BLaER1 (cell line): Measurements from ENCODE around the gene WNT6.

Experiments
- H3K27ac ChIP-seq: shearing (Covaris generic); formaldehyde crosslinking; 2 replicates; pipeline ENCODE4 v1.8.1; 2022
- H3K27me3 ChIP-seq: shearing (Covaris generic); formaldehyde crosslinking; 2 replicates; pipeline ENCODE4 v1.8.1; 2022
- H3K36me3 ChIP-seq: shearing (Covaris generic); formaldehyde crosslinking; 2 replicates; pipeline ENCODE4 v1.8.1; 2022
- H3K4me1 ChIP-seq: shearing (Covaris generic); formaldehyde crosslinking; 2 replicates; pipeline ENCODE4 v1.8.1; 2022
- H3K4me2 ChIP-seq: shearing (Covaris generic); formaldehyde crosslinking; 2 replicates; pipeline ENCODE4 v1.8.1; 2022
- H3K4me3 ChIP-seq: shearing (Covaris generic); formaldehyde crosslinking; 2 replicates; pipeline ENCODE4 v1.8.1; 2022
- H3K9ac ChIP-seq: shearing (Covaris generic); formaldehyde crosslinking; 2 replicates; pipeline ENCODE4 v1.8.1; 2022
- H3K9me3 ChIP-seq: shearing (Covaris generic); formaldehyde crosslinking; 2 replicates; pipeline ENCODE4 v1.8.1; 2022
- H4K20me1 ChIP-seq: shearing (Covaris generic); formaldehyde crosslinking; 2 replicates; pipeline ENCODE4 v1.8.1; 2022
- Cebpa-rat ChIP-seq: shearing (Covaris generic); IDR thresholded peaks from 2 replicates; pipeline ENCODE4 v1.8.1; 2022

WNT6 gene

DNA sequence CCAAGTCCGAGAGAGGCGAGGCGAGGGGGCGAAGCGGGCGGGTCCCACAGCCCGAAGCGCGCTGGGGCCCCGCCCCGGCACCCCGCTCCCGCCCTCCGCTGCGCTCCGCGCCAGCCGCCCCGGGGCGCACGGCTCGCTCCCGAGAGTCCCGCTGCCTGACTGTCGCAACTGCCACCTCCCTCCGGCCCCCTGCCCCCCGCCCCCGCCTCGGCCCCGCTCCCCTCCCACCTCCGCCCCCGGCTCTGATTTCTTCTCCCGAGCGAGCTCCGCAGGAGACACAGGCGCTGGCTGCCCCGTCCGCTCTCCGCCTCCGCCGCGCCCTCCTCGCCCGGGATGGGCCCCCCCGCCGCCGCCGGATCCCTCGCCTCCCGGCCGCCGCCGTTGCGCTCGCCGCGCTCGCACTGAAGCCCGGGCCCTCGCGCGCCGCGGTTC lies at the start of gene WNT6:
TSS of gene WNT6 (plus strand) at position 250 of the 432 bp plus-strand sequence. CDS start 233 bp downstream, outside the sequence.
- Histone ChIP-seq H3K4me2 (peak within 1 kb of the TSS; percentile 67), H3K4me1 (peaks cover 15% of the 10 kb centered on the region; the same call in 1 of the 2 replicates), H3K9ac (no peak within 1 kb of the TSS), H4K20me1 (peaks cover 70% of the 10 kb centered on the region), H3K4me3 (peak within 1 kb of the TSS; percentile 58), H3K9me3 (no peaks in the 10 kb centered on the region), H3K27me3 (peaks cover 99% of the 10 kb centered on the region), H3K36me3 (no peaks in the 10 kb centered on the region), H3K27ac (no peak within 1 kb of the TSS)
- TF ChIP-seq Cebpa-rat, result no peak

GRCh38 chr2:218810256-218810655 lies 49.3 kb upstream of the WNT6 start:
- Histone ChIP-seq H3K27ac (no peak overlapping the region), H3K36me3 (no peaks in the 10 kb centered on the region), H3K4me1 (peaks cover 13% of the 10 kb centered on the region), H3K27me3 (peaks cover 5% of the 10 kb centered on the region), H3K4me2 (no peak overlapping the region), H3K9me3 (no peaks in the 10 kb centered on the region), H3K4me3 (no peak overlapping the region), H4K20me1 (no peaks in the 10 kb centered on the region; the same call in 1 of the 2 replicates), H3K9ac (no peak overlapping the region)
- TF ChIP-seq Cebpa-rat, result no peak

DNA sequence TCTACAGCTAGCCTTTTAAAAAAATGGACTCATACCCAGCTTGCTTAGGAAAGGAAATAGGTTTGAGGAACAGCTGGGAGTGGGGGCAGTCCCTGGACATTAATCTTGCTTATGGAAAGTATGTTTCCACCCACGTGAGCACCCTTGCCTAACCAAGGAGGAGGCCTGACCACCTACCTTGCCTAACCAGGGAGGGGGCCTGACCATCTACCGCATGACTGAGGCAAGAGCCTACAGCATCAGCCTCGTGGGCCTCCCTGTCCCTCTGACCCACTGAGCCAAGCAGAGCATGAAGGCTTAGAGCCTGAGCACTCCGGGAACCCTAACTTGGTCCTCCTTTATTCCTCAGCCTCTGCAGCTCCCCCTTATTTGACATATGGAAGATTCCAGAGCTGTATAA lies 48.2 kb upstream of the WNT6 start:
- H3K27ac ChIP-seq, result no peak overlapping the region
- no peak for TF ChIP-seq Cebpa-rat
- H3K9ac ChIP-seq, result no peak overlapping the region
- no peaks in the 10 kb centered on the region for H3K27me3 ChIP-seq
- peaks cover 3% of the 10 kb centered on the region for H3K4me1 ChIP-seq
- H3K36me3 ChIP-seq, result no peaks in the 10 kb centered on the region
- H4K20me1 ChIP-seq, result no peaks in the 10 kb centered on the region; the same call in 1 of the 2 replicates
- H3K9me3 ChIP-seq, result no peaks in the 10 kb centered on the region
- no peak overlapping the region for H3K4me2 ChIP-seq
- no peak overlapping the region for H3K4me3 ChIP-seq

DNA sequence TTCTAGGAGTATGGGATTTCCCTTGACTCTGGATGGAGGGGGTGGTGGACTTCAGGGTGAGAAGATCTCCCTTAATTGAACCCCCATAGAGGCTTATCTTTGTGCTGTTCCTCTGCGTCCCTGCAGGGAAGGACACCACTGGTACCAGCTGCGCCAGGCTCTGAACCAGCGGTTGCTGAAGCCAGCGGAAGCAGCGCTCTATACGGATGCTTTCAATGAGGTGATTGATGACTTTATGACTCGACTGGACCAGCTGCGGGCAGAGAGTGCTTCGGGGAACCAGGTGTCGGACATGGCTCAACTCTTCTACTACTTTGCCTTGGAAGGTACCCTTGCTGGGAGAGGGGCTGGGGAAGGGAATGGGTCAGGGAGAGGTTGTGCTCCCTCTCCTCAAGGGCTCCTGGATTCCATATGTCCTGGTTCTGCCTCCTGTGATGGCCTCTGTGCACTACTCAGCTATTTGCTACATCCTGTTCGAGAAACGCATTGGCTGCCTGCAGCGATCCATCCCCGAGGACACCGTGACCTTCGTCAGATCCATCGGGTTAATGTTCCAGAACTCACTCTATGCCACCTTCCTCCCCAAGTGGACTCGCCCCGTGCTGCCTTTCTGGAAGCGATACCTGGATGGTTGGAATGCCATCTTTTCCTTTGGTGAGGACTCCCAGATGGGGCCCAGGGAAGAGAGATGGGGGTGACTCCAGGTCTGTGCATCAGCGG lies 47.3 kb upstream of the WNT6 start:
- Histone ChIP-seq H3K27me3 (no peaks in the 10 kb centered on the region), H3K9ac (no peak overlapping the region), H4K20me1 (no peaks in the 10 kb centered on the region; the same call in 1 of the 2 replicates), H3K9me3 (no peaks in the 10 kb centered on the region), H3K4me1 (no peaks in the 10 kb centered on the region), H3K36me3 (no peaks in the 10 kb centered on the region), H3K27ac (no peak overlapping the region), H3K4me3 (no peak overlapping the region), H3K4me2 (no peak overlapping the region)
- TF ChIP-seq Cebpa-rat, result no peak

DNA sequence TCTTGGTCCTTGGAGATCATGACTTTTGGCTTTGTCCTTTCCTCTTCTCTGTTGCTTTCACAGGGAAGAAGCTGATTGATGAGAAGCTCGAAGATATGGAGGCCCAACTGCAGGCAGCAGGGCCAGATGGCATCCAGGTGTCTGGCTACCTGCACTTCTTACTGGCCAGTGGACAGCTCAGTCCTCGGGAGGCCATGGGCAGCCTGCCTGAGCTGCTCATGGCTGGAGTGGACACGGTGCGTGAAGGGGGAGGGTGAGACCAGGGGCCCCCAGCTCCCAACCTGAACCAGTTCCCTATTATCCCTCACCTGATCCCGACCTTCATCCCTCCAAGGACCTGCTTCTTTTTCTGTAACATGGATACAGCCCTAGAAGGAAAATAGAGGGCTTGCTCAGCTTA lies 46.7 kb upstream of the WNT6 start:
- H3K4me3 ChIP-seq, result no peak overlapping the region
- H3K27ac ChIP-seq, result no peak overlapping the region
- H3K4me2 ChIP-seq, result no peak overlapping the region
- no peaks in the 10 kb centered on the region for H3K27me3 ChIP-seq
- no peaks in the 10 kb centered on the region for H3K9me3 ChIP-seq
- H3K36me3 ChIP-seq, result no peaks in the 10 kb centered on the region
- TF ChIP-seq Cebpa-rat, result no peak
- H4K20me1 ChIP-seq, result no peaks in the 10 kb centered on the region; the same call in 1 of the 2 replicates
- H3K9ac ChIP-seq, result no peak overlapping the region
- no peaks in the 10 kb centered on the region for H3K4me1 ChIP-seq

DNA sequence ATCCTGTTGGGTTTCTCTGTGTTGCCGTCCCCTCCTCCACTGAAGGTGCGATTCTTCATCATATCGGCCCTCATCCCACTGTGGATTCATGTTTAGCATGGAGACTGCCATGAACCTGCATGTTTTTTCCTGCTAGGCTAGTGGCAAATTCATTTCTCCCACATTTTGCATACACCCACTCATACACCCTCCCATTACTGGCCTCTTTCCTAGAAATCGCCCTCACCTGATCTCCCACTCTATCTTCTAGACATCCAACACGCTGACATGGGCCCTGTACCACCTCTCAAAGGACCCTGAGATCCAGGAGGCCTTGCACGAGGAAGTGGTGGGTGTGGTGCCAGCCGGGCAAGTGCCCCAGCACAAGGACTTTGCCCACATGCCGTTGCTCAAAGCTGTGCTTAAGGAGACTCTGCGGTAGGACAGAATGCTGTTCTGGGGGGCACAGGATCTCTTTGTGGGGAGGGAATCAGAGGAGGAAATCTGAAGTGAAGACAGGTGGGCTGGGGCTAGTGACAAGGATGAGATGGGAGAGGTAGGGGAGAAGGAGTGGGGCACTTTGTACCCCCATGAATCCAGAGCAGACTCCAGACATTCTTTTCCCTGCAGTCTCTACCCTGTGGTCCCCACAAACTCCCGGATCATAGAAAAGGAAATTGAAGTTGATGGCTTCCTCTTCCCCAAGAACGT lies 45.7 kb upstream of the WNT6 start:
- Histone ChIP-seq H4K20me1 (no peaks in the 10 kb centered on the region; the same call in 1 of the 2 replicates), H3K9me3 (no peaks in the 10 kb centered on the region), H3K9ac (no peak overlapping the region), H3K4me2 (no peak overlapping the region), H3K4me3 (no peak overlapping the region), H3K4me1 (no peaks in the 10 kb centered on the region), H3K36me3 (no peaks in the 10 kb centered on the region), H3K27me3 (no peaks in the 10 kb centered on the region), H3K27ac (no peak overlapping the region)
- TF ChIP-seq Cebpa-rat, result no peak

DNA sequence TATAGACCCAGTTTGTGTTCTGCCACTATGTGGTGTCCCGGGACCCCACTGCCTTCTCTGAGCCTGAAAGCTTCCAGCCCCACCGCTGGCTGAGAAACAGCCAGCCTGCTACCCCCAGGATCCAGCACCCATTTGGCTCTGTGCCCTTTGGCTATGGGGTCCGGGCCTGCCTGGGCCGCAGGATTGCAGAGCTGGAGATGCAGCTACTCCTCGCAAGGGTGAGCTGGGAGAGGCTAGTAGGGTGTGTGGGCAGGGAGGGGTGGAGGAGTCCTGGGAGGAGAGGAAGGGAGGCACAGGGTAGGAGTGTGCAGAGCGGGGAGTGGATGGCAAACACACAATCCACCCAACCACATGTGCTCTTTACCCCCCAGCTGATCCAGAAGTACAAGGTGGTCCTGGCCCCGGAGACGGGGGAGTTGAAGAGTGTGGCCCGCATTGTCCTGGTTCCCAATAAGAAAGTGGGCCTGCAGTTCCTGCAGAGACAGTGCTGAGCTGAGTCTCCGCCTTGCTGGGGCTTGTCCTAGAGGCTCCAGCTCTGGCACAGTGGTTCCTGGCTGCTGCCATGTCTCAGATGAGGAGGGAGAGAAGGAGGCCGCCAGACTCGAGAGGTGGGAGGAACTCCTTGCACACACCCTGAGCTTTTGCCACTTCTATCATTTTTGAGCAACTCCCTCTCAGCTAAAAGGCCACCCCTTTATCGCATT lies 44.9 kb upstream of the WNT6 start:
- Histone ChIP-seq H3K9ac (no peak overlapping the region), H3K27ac (no peak overlapping the region), H3K4me2 (no peak overlapping the region), H3K27me3 (no peaks in the 10 kb centered on the region), H4K20me1 (no peaks in the 10 kb centered on the region; the same call in 1 of the 2 replicates), H3K36me3 (no peaks in the 10 kb centered on the region), H3K9me3 (no peaks in the 10 kb centered on the region), H3K4me1 (no peaks in the 10 kb centered on the region), H3K4me3 (no peak overlapping the region)
- no peak for TF ChIP-seq Cebpa-rat

- H3K4me1 ChIP-seq, result no peaks in the 10 kb centered on the region
- H4K20me1 ChIP-seq, result no peaks in the 10 kb centered on the region; the same call in 1 of the 2 replicates
- no peak overlapping the region for H3K4me2 ChIP-seq
- no peaks in the 10 kb centered on the region for H3K27me3 ChIP-seq
- no peak overlapping the region for H3K27ac ChIP-seq
- no peak overlapping the region for H3K4me3 ChIP-seq
- no peaks in the 10 kb centered on the region for H3K9me3 ChIP-seq
- no peak overlapping the region for H3K9ac ChIP-seq
- no peaks in the 10 kb centered on the region for H3K36me3 ChIP-seq
- TF ChIP-seq Cebpa-rat, result no peak
Measured at GRCh38 chr2:218815244-218815637, 44.4 kb upstream of the WNT6 start.

DNA sequence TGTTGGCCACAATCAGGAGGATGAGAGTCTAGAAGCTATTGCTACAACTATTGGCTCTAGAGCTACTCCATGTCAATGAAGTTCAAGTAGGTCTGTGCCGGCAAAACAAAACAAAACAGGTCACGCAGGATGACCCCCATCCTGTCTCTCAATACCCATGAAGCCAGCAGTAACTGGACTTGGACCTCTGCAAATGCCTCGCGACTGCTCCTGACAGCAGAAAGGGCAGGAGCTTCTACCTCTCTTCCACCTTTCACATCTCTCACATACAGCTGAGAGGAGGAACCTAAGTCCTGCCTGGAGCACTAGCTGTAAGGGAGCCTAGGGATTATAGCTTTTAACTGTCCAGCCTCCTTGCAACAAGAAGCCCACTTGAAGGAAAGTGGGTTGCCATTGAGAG lies 44.0 kb upstream of the WNT6 start:
- no peak for TF ChIP-seq Cebpa-rat
- Histone ChIP-seq H3K27ac (no peak overlapping the region), H3K4me1 (no peaks in the 10 kb centered on the region), H3K4me2 (no peak overlapping the region), H3K36me3 (no peaks in the 10 kb centered on the region), H3K9me3 (no peaks in the 10 kb centered on the region), H3K27me3 (no peaks in the 10 kb centered on the region), H4K20me1 (no peaks in the 10 kb centered on the region; the same call in 1 of the 2 replicates), H3K9ac (no peak overlapping the region), H3K4me3 (no peak overlapping the region)

- no peaks in the 10 kb centered on the region for H3K9me3 ChIP-seq
- TF ChIP-seq Cebpa-rat, result no peak
- no peak overlapping the region for H3K4me2 ChIP-seq
- H3K9ac ChIP-seq, result no peak overlapping the region
- no peaks in the 10 kb centered on the region for H3K27me3 ChIP-seq
- H3K4me3 ChIP-seq, result no peak overlapping the region
- no peak overlapping the region for H3K27ac ChIP-seq
- H3K36me3 ChIP-seq, result no peaks in the 10 kb centered on the region
- H4K20me1 ChIP-seq, result no peaks in the 10 kb centered on the region; the same call in 1 of the 2 replicates
- no peaks in the 10 kb centered on the region for H3K4me1 ChIP-seq
Measured at GRCh38 chr2:218816561-218817011, 43.0 kb upstream of the WNT6 start.
